SK-N-MC (cell line): ENCODE measurements around the gene C15orf61.

Experiments used
- EZH2 ChIP-seq: fragments of 200-600 bp; sonication (generic); IDR thresholded peaks from one replicate; pipeline ENCODE4 v1.6.1; 2017; ENCODE audit warnings: antibody characterized with exemption
- POLR2AphosphoS5 ChIP-seq: IDR thresholded peaks from 2 replicates; pipeline ENCODE4 v1.6.1; 2012; ENCODE audit warnings: mild to moderate bottlenecking, low read depth, low read length, borderline replicate concordance

- TF ChIP-seq POLR2AphosphoS5 (no peak), EZH2 (no peak)
Measured at GRCh38 chr15:67564021-67564967, 43.4 kb downstream of the C15orf61 start.
